8988T (cell line): ENCODE data around the gene FSTL4.
"Not testable (repeated sequence)": the region's sequence is repeated elsewhere in the genome, so short reads cannot be mapped to it uniquely, and the experiment has no call there.

Experiments used
- DNase-seq: peaks from one replicate; pipeline ENCODE4 v3.0.0; 2011

Gene FSTL4

DNA sequence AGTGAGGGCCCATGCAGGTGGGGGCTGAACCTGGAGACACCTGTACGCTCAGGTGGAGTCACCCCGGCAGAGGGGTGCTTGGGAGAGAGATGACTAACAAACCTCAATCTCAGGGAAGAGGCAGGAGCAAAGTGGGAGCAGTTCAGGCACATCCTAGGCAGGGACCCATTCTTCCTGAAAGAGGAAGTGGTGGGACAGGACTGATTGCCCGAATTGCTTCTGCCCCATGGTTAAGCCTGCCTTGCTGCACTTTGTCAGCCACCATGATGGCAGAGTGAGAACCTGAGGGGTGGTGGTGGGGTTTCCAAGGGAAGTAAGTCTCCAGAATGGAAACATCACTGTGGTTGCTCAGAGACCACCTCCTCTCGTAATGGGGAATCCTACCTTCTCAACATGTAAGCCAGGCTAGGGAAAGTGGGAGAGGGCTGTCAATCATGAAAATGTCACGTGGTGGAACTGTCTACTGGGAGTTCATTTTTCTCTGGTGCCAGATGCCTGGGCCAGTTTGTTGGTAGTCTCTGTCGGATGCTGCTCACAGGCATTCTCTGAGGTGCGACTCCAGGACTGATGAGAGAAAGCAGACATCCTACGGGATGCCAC, 410.2 kb downstream of the FSTL4 start:
- no peak for DNase-seq

DNA sequence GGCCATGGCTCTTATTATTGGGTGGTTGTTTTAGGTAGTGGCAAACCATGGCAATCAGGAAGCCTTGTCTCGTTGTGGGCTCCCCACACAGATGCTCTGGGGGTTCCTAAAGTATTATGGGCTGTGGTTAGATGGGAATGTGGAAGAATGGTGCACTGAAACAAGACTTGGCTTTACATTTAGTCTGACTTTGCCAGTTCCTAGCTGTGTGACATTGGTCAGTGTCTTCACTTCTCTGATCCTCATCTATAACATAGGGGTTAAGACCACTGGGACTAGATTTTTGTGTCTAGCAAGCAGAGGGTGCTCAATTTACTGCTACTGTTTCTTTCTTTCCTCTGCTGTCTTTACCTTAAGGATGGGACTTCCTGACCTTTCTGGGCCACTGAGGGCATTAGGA, 411.0 kb downstream of the FSTL4 start:
- DNase-seq: no peak

DNA sequence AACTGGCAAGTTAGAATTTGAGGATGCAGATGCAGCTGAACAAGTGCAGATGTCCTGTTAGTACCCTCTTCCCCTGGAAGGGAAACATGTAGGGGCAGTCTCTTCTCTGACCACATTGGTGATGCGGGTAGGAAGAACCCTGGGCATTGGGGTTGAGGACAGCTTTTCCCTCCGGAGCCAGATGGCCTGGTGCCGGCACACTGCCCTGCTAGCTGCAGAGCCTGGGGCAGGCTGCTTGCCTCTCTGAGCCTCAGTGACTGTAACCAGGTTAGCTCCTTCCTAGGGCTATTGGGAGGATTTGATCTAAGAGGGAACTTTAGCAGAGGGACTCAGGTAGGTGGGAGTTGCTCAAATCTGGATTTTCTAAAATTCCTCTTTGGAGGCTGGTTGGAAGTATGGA, 412.1 kb downstream of the FSTL4 start:
- no peak for DNase-seq

DNA sequence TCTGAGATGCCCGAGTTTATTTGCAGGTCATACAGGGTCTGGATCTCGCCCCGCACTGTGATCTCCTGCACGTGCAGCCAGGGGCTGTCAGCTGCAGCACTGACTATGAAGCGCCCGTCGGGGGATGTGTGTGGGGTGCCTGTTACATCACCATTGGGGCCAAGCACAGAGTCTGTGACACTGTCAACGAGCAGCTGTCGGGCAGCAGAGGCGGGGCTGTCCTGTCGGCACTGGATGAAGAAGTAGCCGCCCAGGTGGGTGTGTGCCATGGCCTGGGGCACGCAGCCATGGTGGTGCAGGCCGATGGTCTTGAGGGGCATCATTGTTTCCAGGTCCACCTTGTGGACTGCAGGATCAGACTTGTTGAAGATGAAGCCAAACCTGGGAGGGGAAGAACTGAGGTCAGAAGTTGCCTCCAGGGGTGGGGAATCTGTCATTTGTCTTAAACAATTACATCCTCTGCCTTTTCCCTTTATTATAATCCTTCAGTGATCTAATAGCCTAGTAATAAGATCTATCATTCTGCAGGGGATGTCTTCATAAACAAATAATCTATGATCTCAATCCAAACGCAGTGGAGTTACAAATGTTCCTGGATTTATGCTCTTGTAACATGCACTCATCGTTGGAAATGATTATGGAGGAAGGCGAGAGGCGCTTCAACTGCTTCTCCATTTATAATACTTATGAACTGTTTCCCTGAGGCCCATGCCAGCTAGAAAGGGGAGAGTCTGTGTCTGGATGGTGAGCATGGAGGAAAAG, 412.7 kb downstream of the FSTL4 start:
- no peak for DNase-seq

DNA sequence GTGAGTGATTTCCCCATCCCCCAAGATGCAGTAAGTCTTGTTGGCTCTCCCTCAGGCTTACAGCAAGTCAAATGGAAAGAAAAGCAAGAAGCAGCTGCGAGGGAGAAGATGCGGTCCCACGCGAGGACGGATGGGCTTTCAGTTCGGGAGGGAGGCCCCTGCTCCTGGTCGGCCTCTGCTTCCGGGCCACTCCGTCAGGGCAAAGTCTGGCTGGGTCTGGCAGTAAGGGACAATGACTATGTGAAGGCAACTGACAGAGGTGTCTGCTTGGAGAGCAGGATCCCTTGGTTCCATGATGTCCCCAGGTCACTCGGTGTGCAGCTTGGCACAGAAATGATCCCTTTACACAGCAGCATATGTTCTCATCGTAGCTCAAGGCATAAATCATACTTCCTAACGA, 413.8 kb downstream of the FSTL4 start:
- DNase-seq: no peak

DNA sequence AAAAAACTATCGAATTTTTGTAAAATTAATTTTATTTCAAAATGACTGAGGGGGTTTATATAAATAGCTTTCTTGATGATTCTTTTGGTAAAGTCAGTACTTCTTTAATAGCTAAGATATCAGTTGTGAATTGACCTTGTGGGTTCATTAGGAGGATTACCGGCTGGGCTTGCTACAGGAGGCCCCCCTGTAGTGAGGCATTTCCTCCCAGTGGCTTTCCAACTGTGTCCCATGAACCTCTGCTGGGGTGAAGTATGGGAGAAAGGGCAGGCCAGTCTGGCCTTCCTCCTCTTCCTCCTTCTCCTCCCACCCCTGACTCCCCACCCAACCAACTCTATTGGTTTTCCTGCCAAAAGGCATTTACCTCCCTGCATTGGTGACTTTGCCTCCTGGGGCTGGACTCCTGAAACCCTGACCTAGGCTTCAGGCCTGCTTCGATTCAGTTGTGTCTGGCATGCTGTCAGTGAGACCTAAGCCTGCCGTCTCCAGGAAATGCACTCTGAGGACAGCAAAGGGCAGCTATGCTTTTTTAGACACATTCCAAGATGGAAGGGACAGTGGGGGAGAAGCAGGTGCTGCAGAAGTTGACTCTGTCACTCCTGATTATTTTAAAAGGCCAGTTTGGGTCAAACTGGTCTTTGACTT, 415.8 kb downstream of the FSTL4 start:
- no peak for DNase-seq

DNA sequence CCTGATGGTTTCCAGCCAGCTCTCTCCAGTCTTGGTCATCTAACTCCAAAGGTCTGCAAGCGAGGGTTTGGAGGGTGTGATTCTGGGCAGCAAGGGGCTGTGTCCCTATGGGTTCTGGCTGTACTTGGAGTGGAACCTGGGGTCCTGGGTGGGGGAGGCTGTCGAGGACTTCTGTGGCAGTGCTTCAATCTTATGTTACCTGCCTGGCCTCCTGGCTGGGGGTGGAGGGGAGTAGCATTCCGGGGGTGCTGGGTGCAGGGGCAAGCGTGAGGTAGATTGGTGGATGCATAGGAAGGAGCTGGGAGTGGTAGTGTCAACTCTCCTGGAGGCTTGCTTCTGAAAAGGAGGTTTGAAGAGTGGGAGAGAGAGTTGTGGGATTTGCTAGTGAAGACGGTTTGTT, 417.1 kb downstream of the FSTL4 start:
- DNase-seq: no peak

DNA sequence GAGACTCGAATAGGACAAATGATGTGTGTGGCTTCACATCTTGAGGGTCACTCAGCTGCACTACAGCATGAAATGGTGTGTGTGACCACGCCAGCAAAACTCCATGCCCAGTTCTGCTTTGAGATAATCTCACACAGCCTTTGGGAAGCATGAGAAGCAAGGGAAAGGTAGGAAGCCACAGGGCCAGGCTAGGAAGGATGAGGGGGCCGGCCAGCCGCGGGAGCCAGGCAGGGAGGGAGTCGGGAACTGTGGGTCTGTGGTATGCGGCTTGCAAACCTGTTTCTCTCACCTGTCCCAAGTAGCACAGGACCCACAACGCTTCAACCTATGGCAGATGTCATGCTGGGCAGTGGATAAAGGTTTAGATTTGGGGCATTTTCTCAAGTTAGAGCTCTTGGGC, 418.5 kb downstream of the FSTL4 start:
- no peak for DNase-seq

DNA sequence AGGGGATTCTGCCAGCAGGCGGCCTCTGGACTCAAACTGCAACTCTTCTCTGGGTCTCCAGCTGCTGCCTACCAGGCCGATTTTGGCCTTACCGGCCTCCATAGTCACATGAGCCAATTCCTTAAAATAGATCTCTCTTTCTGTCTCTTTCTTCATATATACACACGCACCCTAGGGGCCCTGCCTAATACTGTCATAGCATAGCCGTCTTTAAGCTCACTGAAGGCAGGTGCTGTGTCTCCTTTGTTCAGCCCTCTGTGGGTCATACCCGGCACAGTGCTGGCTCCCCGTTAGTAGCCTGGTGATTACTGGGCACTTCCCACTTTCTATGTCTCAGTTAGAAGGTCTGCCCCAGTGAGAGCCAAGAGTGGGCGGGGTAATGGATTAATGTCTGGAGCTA, 419.6 kb downstream of the FSTL4 start:
- DNase-seq: no peak

DNA sequence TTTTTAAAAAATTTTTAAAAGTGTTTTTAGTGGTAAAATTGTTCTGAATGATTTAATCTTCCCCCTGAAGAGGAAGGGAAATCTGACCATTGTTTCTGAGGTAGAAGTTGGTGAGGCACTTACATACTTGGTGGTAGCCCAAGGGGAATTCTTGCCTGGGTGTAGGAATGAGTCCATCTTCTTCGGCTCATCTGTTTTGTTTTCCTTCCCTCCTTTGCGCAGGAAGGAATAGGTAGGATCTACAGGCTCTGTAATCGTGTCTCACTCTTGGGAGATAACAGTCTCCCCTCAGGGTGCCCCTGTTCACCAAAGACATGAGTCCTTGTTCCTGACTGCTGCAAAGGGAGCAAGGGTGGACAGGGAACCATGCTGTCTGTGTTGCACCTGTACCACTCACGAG, 422.5 kb downstream of the FSTL4 start:
- no peak for DNase-seq

DNA sequence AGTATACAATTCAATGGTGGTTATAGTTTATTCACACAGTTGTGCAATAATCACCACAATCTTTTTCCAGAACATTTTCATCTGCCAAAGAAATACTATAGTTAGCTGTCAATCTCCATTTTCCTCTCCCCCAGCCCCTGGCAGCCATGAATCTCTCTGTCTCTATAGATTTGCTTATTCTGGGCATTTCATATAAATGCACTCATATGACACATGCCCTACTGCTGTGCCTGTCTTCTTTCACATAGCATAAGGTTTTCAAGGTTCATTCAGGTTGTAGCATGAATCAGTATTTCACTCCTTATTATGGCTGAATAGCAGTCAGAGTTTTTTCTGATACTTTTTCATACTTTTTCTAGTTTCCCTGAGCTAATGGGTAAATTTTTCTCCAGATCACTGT, 432.9 kb downstream of the FSTL4 start:
- DNase-seq: no peak

DNA sequence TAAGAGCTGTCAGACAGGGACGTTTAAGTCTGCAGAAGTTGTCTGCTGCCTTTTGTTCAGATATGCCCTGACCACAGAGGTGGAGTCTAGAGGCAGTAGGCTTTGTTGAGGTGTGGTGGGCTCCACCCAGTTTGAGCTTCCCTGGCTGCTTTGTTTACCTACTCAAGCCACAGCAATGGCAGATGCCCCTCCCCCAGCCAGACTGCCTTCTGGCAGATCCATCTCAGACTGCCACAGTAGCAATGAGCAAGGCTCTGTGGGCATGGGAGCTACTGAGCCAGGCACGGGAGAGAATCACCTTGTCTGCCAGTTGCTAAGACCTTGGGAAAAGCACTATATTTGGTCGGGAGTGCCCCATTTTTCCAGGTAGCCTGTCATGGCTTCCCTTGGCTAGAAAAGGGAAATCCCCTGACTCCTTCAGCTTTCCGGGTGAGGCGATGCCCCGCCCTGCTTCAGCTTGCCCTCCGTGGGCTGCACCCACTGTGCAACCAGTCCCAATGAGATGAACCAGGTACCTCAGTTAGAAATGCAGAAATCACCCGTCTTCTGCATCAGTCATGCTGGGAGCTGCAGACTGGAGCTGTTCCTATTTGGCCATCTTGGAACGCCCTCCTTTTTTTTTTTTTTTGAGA, 441.5 kb downstream of the FSTL4 start:
- not testable (repeated sequence) for DNase-seq

DNA sequence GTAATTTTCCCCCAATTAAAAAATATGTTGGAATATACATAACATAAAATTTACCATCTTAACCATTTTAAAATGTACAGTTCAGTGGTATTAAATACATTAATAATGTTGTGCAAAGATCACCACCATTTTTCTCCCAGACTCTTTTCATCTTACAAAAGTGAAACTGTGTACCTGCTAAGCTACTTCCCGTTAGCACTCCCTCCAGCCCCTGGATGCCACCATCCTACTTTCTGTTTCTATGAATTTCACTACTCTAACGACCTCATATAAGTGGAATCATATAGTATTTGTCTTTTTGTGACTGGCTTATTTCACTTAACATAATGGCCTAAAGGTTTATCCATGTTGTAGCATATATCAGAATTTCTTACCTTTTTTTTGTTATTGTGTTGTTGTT, 447.6 kb downstream of the FSTL4 start:
- no peak for DNase-seq

DNA sequence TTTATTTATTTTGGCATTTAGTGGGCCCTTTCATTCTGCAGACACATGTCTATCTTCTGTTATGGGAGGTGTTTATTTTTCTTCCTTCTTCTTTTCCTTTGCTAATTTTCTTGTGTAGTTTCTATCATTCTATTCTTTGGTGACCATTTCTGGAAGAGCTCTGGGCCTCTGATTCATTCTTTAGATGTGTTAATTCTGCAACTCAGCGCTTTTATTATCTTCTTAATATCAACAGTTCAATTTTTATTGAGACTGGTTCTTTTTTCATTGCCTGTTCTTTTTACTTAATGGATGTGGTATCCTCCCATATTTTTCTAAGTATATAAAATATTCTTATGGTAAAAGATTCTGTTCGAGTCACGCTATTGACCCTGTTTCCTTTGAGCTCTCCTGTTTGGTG, 448.5 kb downstream of the FSTL4 start:
- DNase-seq: no peak

DNA sequence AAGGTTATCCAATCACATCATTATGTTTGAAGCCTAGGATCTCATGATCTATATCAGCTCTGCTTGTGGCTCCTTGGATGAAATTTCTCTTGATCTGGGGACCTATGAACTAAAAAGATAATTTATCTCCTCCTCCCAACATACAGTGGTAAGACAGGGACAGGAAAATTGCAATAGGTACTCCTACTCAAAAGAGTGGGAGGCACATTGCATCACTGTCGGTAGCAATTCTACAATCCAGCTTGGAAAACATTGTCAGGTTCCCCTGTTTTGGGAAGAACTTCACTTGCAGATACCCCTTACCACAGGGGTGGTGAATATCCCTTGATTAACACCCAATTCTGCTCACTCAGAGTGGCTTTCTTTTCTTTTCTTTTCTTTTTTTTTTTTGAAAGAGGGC, 452.8 kb downstream of the FSTL4 start:
- DNase-seq: no peak

DNA sequence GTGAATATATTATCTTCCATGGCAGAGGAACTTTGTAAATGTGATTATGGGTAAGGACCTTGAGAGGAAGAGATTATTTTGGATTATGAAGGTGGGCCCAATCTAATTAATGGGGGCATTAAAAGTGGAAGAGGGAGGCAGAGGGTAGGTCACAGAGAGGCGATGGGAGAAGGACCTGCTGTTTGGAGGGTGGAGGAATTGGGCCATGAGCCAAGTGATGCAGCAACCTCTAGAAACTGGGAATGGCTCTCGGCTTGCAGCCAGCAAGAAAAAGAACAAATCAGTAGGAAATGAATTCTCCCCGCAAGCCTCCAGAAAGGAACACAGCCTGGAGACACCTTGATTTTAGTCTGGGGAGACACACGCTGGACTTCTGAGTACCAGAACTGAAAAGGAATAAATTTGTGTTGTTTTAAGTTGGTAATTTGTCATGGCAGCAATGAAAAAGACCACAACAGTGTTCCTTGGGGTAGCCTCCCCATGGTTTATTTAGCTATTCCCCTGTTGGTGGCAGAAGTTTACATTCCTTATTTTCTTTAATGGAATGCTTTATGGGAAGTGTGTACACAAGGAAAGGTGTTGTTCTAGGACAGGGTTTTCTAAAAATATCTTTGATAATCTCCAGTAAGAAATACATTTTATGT, 456.9 kb downstream of the FSTL4 start:
- DNase-seq: no peak

DNA sequence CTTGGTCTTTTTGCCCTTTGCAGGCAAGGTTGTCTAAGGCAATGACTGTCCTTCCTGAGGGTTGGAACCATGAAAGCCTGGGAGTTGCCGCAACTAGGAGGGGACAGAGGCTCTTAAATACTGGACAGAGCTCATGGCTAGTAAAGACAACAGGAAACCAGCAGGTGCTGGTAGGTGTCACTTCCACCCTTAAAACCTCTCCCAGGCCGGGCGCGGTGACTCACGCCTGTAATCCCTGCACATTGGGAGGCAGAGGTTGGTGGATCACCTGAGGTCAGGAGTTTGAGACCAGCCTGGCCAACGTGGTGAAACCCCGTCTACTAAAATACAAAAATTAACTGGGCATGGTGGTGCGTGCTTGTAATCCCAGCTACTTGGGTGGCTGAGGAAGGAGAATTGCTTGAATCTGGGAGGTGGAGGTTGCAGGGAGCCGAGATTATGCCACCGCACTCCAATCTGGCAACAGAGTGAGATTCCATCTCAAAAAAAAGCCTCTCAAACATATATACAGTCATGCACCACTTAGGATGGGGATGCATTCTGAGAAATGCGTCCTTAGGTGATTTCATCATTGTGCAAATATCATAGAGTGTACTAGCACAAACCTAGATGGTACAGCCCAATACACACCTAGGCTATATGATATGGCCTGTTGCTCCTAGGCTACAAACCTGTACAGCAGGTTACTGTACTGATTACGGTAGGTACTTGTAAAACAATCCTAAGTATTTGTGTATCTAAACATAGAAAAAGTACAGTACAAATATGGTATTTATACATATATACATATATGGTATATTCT, 457.9 kb downstream of the FSTL4 start:
- DNase-seq: no peak

DNA sequence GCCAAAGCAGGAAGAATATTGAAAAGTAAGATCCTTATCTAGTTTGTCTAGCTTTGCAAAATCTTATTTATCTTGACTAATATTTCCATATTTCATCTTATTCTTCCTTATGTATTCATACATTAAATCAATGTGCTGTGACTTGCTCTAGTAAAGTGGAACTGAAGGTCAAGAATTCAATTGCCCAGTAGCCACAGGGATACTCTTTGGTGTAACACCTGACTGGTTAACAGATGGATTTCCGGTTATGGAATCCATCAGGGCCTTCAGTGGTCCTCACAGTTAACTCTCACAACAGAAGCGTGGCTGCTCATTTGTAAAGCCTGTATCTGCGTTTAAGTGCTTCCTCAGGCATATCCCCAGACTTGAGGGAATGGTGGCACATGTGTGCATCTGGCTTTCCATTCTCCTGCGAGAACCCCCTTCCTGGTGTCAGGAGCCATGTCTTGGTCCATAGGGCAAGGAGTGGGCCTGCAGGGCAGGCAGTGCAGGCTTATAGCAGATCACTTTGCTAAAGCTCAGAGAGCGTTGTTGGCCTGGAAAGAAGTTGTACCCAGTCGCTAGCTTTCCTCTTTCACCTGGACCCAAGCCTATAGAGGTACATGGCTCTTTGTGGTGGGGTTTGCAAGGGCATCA, 461.3 kb downstream of the FSTL4 start:
- DNase-seq: no peak

DNA sequence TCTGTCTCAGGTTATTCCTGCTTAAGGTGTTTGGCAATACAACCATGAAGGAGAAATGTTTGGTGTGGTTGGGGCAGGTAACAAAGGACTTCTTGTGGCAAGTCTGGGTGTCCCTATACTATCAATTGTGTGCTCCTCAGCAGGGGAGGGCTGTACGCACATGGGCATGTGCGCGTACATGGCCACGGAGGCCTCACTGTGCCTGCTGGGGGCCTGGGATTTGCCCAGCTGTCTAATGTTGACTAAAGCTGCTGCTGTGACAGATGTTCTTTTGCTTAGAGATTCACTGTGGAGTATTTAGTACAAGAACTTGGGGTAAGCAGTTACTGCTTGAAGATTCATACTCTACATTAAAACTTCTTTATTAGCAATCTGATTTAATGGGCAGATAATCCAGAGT, 463.0 kb downstream of the FSTL4 start:
- no peak for DNase-seq

DNA sequence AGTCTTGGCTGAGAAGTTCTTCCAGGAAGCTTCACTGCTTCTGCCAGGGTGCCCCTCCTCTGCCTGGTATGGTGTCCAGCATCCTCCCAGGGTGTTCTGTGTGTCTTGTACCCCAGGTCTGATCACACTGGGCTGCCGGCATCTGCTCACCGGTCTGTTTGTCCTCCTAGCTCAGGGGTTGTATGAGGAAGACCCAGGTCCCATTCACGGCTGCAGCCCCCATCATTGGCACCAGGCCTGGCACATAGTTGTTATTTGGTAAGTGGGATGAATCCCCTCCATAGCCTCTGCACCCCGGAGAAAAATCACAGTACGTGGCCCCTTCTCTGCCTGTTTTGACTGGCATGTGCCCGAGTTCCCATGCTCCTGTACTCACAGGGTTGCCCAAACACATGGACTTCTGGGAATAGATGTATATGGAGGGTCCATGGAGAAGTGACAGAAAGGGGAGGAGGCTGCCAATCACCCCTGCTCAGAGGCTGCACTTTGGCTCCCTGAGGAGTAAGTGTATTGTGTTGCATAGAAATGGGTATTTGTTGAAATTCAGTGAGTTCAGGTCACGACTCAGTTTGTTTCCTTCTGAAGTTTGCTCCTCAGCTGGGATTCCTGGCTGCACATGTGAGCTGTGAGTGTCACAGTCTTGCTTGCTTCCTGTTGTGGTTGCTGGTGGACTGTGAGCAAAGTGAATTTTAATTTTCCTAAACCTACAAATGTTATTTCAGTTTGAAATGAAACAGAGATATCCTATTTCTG, 464.4 kb downstream of the FSTL4 start:
- DNase-seq: no peak

DNA sequence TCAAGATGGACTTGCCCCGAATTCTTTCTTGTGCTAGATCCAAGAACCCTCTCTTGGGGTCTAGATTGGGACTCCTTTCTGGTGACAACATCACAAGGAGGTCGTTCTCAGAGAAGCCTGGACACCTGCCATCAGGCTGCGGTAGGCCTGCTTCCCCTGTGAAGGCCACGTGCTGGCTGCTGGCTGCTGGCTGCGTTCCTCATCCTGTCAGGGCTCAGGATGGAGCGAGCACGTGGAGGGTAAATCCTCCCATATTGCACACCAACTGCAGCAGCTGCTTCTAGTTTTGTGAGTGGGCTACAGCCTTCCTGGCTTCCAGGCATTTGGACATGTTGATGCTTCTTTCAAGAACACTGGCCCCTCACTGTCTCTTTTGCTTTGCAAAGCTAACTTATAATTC, 464.9 kb downstream of the FSTL4 start:
- no peak for DNase-seq
